Small intestine (tissue), 7 donors: ENCODE results near the gene PLPP7. TPM values are rescaled to one million over a fixed set of nuclear protein-coding genes. Genes with fewer than 3 reads are reported as not detected.
"Not testable (repeated sequence)": the region's sequence is repeated elsewhere in the genome, so short reads cannot be mapped to it uniquely, and the experiment has no call there.

ENCODE experiments used
- DNase-seq, 2 donors: peaks; one replicate each; pipeline versions ENCODE4 v3.0.0 to v3.0.0-alpha.2; 2013
- FAIRE-seq: peaks from 2 replicates; lab custom pipeline; 2012; peaks lifted over from hg19 to GRCh38; lab: Jason Lieb, UNC
- H3K27ac ChIP-seq, 3 donors: one replicate each; pipeline ENCODE4 v1.5.1; 2013; ENCODE audit warnings: low read length in 2 of 3, mild to moderate bottlenecking in 2 of 3, control low read depth in 1 of 3, inconsistent platforms in 1 of 3, low read depth in 1 of 3, moderate library complexity in 1 of 3
- H3K27me3 ChIP-seq, 3 donors: one replicate each; pipeline ENCODE4 v1.6.1; 2013; ENCODE audit warnings: low read length in 3 of 3, inconsistent platforms in 1 of 3; ENCODE audit not compliant: control insufficient read depth in 3 of 3, insufficient read depth in 3 of 3
- H3K36me3 ChIP-seq, 3 donors: one replicate each; pipeline ENCODE4 v1.6.1; 2013; ENCODE audit warnings: low read length in 3 of 3, inconsistent platforms in 1 of 3, low read depth in 1 of 3, mild to moderate bottlenecking in 1 of 3, moderate library complexity in 1 of 3; ENCODE audit not compliant: control insufficient read depth in 3 of 3, insufficient read depth in 2 of 3
- H3K4me1 ChIP-seq, 3 donors: one replicate each; pipeline ENCODE4 v1.6.1; 2013; ENCODE audit warnings: low read length in 2 of 3, inconsistent platforms in 1 of 3, low read depth in 1 of 3, mild to moderate bottlenecking in 1 of 3, moderate library complexity in 1 of 3; ENCODE audit not compliant: control insufficient read depth in 3 of 3, insufficient read depth in 2 of 3
- H3K4me3 ChIP-seq, 3 donors: one replicate each; pipeline ENCODE4 v1.5.1; 2013; ENCODE audit warnings: low read length in 3 of 3, control low read depth in 1 of 3, inconsistent platforms in 1 of 3, low read depth in 1 of 3, mild to moderate bottlenecking in 1 of 3, moderate library complexity in 1 of 3
- H3K9me3 ChIP-seq, 2 donors: one replicate each; pipeline ENCODE4 v1.6.1; 2013; ENCODE audit warnings: low read depth in 1 of 2, low read length in 1 of 2; ENCODE audit not compliant: control insufficient read depth in 2 of 2, insufficient read depth in 1 of 2
- WGBS, 3 donors: extraction: QIAGEN DNeasy Blood & Tissue Kit; methylation state at CpG; one replicate each; pipeline ENCODE4 v1.1.7; 2013; 5-methylcytosine and 5-hydroxymethylcytosine counted together
- polyA plus RNA-seq, 4 donors: library from polyadenylated mRNA; stranded (reverse) in 3 of 4; unstranded in 1 of 4; fragments of 200-250 nt in 3 of 4; fragments of 120-200 nt in 1 of 4; gene quantifications; one replicate each; pipeline versions ENCODE4 v1.2.1 to v1.2.3, GENCODE V29; 2013
- donor health status: healthy with polysubstance abuse.
- donor health status: control.
- donor health status: control.
- donor health status: Bipolar disorder and iron deficiency.
- donor health status: healthy.

PLPP7 gene
- polyA plus RNA-seq, 4 donors: 0.34 to 1.9 (median 0.54) TPM; not detected in 1

DNA sequence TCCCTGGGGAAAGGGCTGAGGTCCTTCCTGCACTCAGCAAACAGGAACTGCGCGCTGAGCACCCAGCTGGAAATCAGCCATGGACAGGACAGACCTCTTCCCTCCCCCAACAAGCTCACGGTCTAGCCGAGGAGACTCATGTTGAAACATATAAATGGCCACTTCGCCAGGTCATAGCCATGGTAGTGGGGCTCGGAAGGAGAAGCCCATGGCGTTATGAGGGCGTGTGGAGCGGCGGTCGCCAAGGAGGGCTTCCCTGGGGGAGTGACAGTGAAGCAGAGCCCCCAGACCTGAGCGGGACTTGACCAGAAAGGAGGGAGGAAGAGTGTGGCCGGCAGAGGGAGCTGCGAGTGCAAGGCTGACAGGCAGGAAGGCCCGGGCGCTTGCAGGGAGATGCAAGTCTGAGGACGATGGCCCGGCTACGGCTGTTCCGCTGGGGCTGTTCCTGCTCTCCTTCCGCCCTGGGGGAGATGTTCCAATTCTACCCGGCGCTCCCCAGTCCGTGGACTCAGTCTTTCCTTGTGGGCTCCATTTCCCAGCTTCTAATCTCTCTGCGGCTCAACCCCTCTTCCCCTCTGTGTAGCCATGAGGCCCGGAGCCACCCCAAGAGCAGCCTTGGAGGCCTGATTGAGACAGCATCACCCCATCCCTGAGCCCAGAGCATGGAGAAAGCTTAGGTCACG is 60.5 kb downstream of the PLPP7 start:
- no peak for FAIRE-seq
- Histone ChIP-seq H3K27me3 (no peaks in the 10 kb centered on the region), H3K4me3 (peak overlapping the region in 1 of 3 donors; percentile 11), H3K27ac (peak overlapping the region in 1 of 3 donors; percentile 8), H3K4me1 (no peaks in the 10 kb centered on the region), H3K9me3 (peaks cover 0 to 2% of the 10 kb centered on the region in 2 donors), H3K36me3 (no peaks in the 10 kb centered on the region)
- 5 to 13% (median 7%) methylated on average over 25 to 27 of the region's 27 CpGs for WGBS, 3 donors
- peak; percentile 79 to 89 for DNase-seq

DNA sequence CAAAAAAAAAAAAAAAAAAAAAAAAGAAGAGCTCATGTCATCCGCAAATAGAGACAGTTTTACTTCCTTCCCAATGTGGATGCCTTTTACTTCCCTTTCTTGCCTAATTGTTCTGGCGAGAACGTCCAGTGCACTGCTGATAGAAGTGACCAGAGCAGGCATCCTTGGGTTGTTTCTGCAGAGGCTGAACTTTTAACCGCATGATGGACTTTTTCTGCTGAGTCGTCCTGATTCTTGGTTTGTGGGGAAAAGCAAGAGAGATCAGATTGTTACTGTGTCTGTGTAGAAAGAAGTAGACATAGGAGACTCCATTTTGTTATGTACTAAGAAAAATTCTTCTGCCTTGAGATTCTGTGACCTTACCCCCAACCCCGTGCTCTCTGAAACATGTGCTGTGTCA is 67.0 kb downstream of the PLPP7 start:
- H3K27ac ChIP-seq, H3K36me3 ChIP-seq, DNase-seq, H3K9me3 ChIP-seq, H3K27me3 ChIP-seq, H3K4me3 ChIP-seq, FAIRE-seq: not testable (repeated sequence)
- H3K4me1 ChIP-seq: peaks cover 0 to 12% (median under 1%) of the 10 kb centered on the region in 3 donors
- 53 to 79% (median 67%) methylated on average over 5 of the region's 6 CpGs for WGBS, 3 donors

GRCh38 chr9:131358556-131358955 is 69.0 kb downstream of the PLPP7 start:
- no peak overlapping the region for H3K4me3 ChIP-seq
- DNase-seq: no peak
- H3K36me3 ChIP-seq: no peaks in the 10 kb centered on the region
- 64 to 80% (median 73%) methylated on average over 10 of the region's 10 CpGs for WGBS, 3 donors
- no peak overlapping the region for H3K27ac ChIP-seq
- no peaks in the 10 kb centered on the region for H3K27me3 ChIP-seq
- no peaks in the 10 kb centered on the region for H3K9me3 ChIP-seq
- FAIRE-seq: no peak
- peaks cover 0 to 15% (median 3%) of the 10 kb centered on the region in 3 donors for H3K4me1 ChIP-seq

Other genes with a start within 250 kb of the PLPP7 start
- gene AIF1L, start 193.2 kb upstream of the PLPP7 start, polyA plus RNA-seq: 1 to 10 TPM in 3 of 4 donors, under 1 TPM in 1; 0.45 to 9.3 (median 4.4) TPM
- 10 to 100 TPM; 16.7 to 49.7 (median 37.3) TPM for gene NUP214, start 164.1 kb upstream of the PLPP7 start, polyA plus RNA-seq
- gene FAM78A, start 13.2 kb upstream of the PLPP7 start, polyA plus RNA-seq: 1 to 10 TPM in 3 of 4 donors, under 1 TPM in 1; 0.89 to 3.2 (median 2.0) TPM
- 100 to 1,000 TPM in 1 of 4 donors, 10 to 100 TPM in 3; 18.9 to 138 (median 40.7) TPM for gene PRRC2B, start 104.4 kb downstream of the PLPP7 start, polyA plus RNA-seq
- 10 to 100 TPM; 15.0 to 53.2 (median 35.5) TPM for gene POMT1, start 213.2 kb downstream of the PLPP7 start, polyA plus RNA-seq
- gene UCK1, start 241.5 kb downstream of the PLPP7 start, polyA plus RNA-seq: 10 to 100 TPM; 18.1 to 40.6 (median 27.7) TPM